H9 (cell line): ENCODE data around the gene GBGT1. TPM values are rescaled to one million over a fixed set of nuclear protein-coding genes. Genes with fewer than 3 reads are reported as not detected.
A peak's percentile ranks its signal among the peaks of the same experiment; 100 is the strongest.

Experiments
- DNase-seq: peaks from one replicate; pipeline ENCODE4 v3.0.0-alpha.2; 2017
- H2AFZ ChIP-seq: one replicate; pipeline ENCODE4 v1.6.1; 2013; ENCODE audit warnings: mild to moderate bottlenecking, low read length, control low read depth, moderate library complexity
- H2AK5ac ChIP-seq: 2 replicates; pipeline ENCODE4 v1.6.1; 2013; ENCODE audit warnings: low read length, control low read depth, mixed read lengths; ENCODE audit not compliant: insufficient read length
- H2BK120ac ChIP-seq: one replicate; pipeline ENCODE4 v1.6.1; 2013; ENCODE audit warnings: low read depth, mild to moderate bottlenecking, low read length, control low read depth, inconsistent platforms; ENCODE audit not compliant: poor library complexity, severe bottlenecking
- H2BK12ac ChIP-seq: 2 replicates; pipeline ENCODE4 v1.6.1; 2013; ENCODE audit warnings: low read length, control low read depth, mixed read lengths, low read depth; ENCODE audit not compliant: insufficient read length
- H2BK15ac ChIP-seq: 2 replicates; pipeline ENCODE4 v1.6.1; 2013; ENCODE audit warnings: low read depth, low read length, control low read depth
- H2BK20ac ChIP-seq: one replicate; pipeline ENCODE4 v1.6.1; 2013; ENCODE audit warnings: low read depth, mild to moderate bottlenecking, low read length, control low read depth, inconsistent platforms; ENCODE audit not compliant: poor library complexity, severe bottlenecking
- H2BK5ac ChIP-seq: 2 replicates; pipeline ENCODE4 v1.6.1; 2013; ENCODE audit warnings: low read length, control low read depth, mixed read lengths; ENCODE audit not compliant: insufficient read length
- H3K14ac ChIP-seq: 2 replicates; pipeline ENCODE4 v1.6.1; 2013; ENCODE audit warnings: low read length, control low read depth; ENCODE audit not compliant: insufficient read depth
- H3K18ac ChIP-seq: 2 replicates; pipeline ENCODE4 v1.6.1; 2013; ENCODE audit warnings: low read depth, mild to moderate bottlenecking, mixed read lengths, low read length, control low read depth; ENCODE audit not compliant: insufficient read length
- H3K23ac ChIP-seq: 2 replicates; pipeline ENCODE4 v1.6.1; 2013; ENCODE audit warnings: low read length, control low read depth, mixed read lengths, low read depth; ENCODE audit not compliant: insufficient read length
- H3K23me2 ChIP-seq: 2 replicates; pipeline ENCODE4 v1.6.1; 2013; ENCODE audit warnings: low read depth, mild to moderate bottlenecking, mixed read lengths, low read length, control low read depth; ENCODE audit not compliant: insufficient read length, poor library complexity, severe bottlenecking
- H3K27ac ChIP-seq: 2 replicates; pipeline ENCODE4 v1.5.1; 2013; ENCODE audit warnings: low read length, control low read depth, mixed read lengths, low read depth; ENCODE audit not compliant: insufficient read length
- H3K27me3 ChIP-seq: 2 replicates; pipeline ENCODE4 v1.6.1; 2013; ENCODE audit warnings: low read length, control low read depth, inconsistent platforms; ENCODE audit not compliant: insufficient read depth
- H3K4ac ChIP-seq: 2 replicates; pipeline ENCODE4 v1.6.1; 2013; ENCODE audit warnings: low read depth, mild to moderate bottlenecking, control low read depth, inconsistent platforms, low read length, moderate library complexity
- H3K4me1 ChIP-seq: 2 replicates; pipeline ENCODE4 v1.6.1; 2013; ENCODE audit warnings: low read length, control low read depth, inconsistent platforms; ENCODE audit not compliant: insufficient read depth
- H3K4me2 ChIP-seq: 2 replicates; pipeline ENCODE4 v1.6.1; 2013; ENCODE audit warnings: low read length, control low read depth, mixed read lengths; ENCODE audit not compliant: insufficient read length, insufficient read depth
- H3K56ac ChIP-seq: 2 replicates; pipeline ENCODE4 v1.6.1; 2013; ENCODE audit warnings: low read depth, mild to moderate bottlenecking, mixed read lengths, low read length, control low read depth; ENCODE audit not compliant: insufficient read length
- H3K79me1 ChIP-seq: 2 replicates; pipeline ENCODE4 v1.6.1; 2013; ENCODE audit warnings: low read depth, mild to moderate bottlenecking, moderate library complexity, low read length, control low read depth, inconsistent platforms; ENCODE audit not compliant: insufficient read depth, poor library complexity, severe bottlenecking
- H3K79me2 ChIP-seq: 2 replicates; pipeline ENCODE4 v1.6.1; 2013; ENCODE audit warnings: low read length, control low read depth, inconsistent platforms; ENCODE audit not compliant: insufficient read depth
- H3K9ac ChIP-seq: 2 replicates; pipeline ENCODE4 v1.6.1; 2013; ENCODE audit warnings: low read length, control low read depth, mixed read lengths; ENCODE audit not compliant: insufficient read length; ENCODE audit errors: extremely low read depth
- H3K9me3 ChIP-seq: one replicate; pipeline ENCODE4 v1.6.1; 2013; ENCODE audit warnings: low read depth, low read length, inconsistent platforms; ENCODE audit not compliant: control insufficient read depth
- H3T11ph ChIP-seq: one replicate; pipeline ENCODE4 v1.6.1; 2013; ENCODE audit warnings: mild to moderate bottlenecking, low read length, control low read depth, inconsistent platforms
- H4K20me1 ChIP-seq: one replicate; pipeline ENCODE4 v1.6.1; 2013; ENCODE audit not compliant: control insufficient read depth, insufficient read length, insufficient read depth
- H4K5ac ChIP-seq: 2 replicates; pipeline ENCODE4 v1.6.1; 2013; ENCODE audit warnings: low read depth, mild to moderate bottlenecking, mixed read lengths, low read length, control low read depth; ENCODE audit not compliant: insufficient read length
- H4K8ac ChIP-seq: replicated peaks from 2 replicates; pipeline ENCODE4 v1.6.1; 2013; ENCODE audit warnings: low read length, control low read depth, mixed read lengths, low read depth; ENCODE audit not compliant: insufficient read length
- H4K91ac ChIP-seq: 2 replicates; pipeline ENCODE4 v1.6.1; 2013; ENCODE audit warnings: low read depth, mild to moderate bottlenecking, moderate library complexity, mixed read lengths, low read length, control low read depth; ENCODE audit not compliant: insufficient read length
- H3K27ac Mint-ChIP-seq, 3 experiments: 2 replicates in 2 of 3; 3 replicates in 1 of 3; pipeline ENCODE4 v1.8.0; 2020 to 2021; ENCODE audit warnings: mixed read lengths in 3 of 3, mild to moderate bottlenecking in 1 of 3, moderate library complexity in 1 of 3
- H3K27me3 Mint-ChIP-seq: 2 replicates; pipeline ENCODE4 v1.8.0; 2021; ENCODE audit warnings: low read depth, mild to moderate bottlenecking, moderate library complexity, mixed read lengths
- H3K36me3 Mint-ChIP-seq, 3 experiments: 2 replicates in 2 of 3; 3 replicates in 1 of 3; pipeline ENCODE4 v1.8.0; 2020 to 2021; ENCODE audit warnings: low read depth in 3 of 3, mixed read lengths in 3 of 3; ENCODE audit not compliant: insufficient read depth in 1 of 3
- H3K4me1 Mint-ChIP-seq, 2 experiments: 2 replicates each; pipeline ENCODE4 v1.8.0; 2020; ENCODE audit warnings: mixed read lengths in 2 of 2
- H3K4me3 Mint-ChIP-seq, 2 experiments: 2 replicates in 1 of 2; 3 replicates in 1 of 2; pipeline ENCODE4 v1.8.0; 2020 to 2021; ENCODE audit warnings: mild to moderate bottlenecking in 2 of 2, mixed read lengths in 2 of 2, moderate library complexity in 1 of 2
- H3K9me3 Mint-ChIP-seq, 2 experiments: 2 replicates in 1 of 2; 3 replicates in 1 of 2; pipeline ENCODE4 v1.8.0; 2020; ENCODE audit warnings: mild to moderate bottlenecking in 2 of 2, mixed read lengths in 2 of 2, moderate library complexity in 1 of 2
- CTCF ChIP-seq: fragments of 200-600 bp; sonication (generic); conservative IDR thresholded peaks from 3 replicates; pipeline ENCODE4 v1.8.0; 2021; ENCODE audit warnings: antibody characterized with exemption, mild to moderate bottlenecking
- WGBS: extraction: QIAGEN DNeasy Blood & Tissue Kit; methylation state at CpG from one replicate; pipeline ENCODE4 v1.1.7; 2013; ENCODE audit warnings: missing lambda C conversion rate, low lambda C conversion rate, mixed read lengths; ENCODE audit not compliant: insufficient read length; ENCODE audit errors: extremely low coverage; 5-methylcytosine and 5-hydroxymethylcytosine counted together
- total RNA-seq: library from RNA; stranded (reverse); gene quantifications from 2 replicates; pipeline ENCODE4 v1.2.1, GENCODE V29; 2021

GBGT1 gene
- total RNA-seq, 1 experiment from 2014 or later, result 9.3 TPM

DNA sequence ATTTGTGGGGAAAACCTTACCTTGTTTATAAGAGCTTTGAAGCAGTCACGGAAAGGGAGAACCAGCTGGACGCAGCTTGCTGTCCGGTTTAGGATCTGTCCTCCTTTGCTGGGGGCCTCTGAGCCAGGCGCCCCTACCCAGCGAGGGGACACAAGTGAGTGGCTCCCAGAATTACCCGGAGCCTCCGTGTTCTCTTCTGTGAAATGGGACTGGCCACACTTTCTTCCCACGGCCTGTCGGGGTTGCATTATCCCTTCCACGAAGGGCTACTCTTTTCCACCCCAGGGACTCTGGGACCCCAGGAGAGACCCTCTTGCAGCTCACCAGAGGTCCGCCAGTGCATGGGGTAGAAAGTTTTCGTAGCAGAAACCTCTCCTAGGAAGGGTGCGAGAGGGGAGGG, 477 bp upstream of the GBGT1 start:
- Histone ChIP-seq H4K5ac (no peak overlapping the region), H3K56ac (no peak overlapping the region), H3K79me1 (no peaks in the 10 kb centered on the region), H2BK20ac (no peak overlapping the region), H3K14ac (no peak overlapping the region; the same call in 1 of the 2 replicates), H4K8ac (no peak overlapping the region), H2BK12ac (no peak overlapping the region), H2BK15ac (no peak overlapping the region), H2BK5ac (no peak overlapping the region), H3K79me2 (no peaks in the 10 kb centered on the region), H3K4me2 (peak overlapping the region; percentile 31), H3K4ac (no peak overlapping the region), H3K27ac (no peak overlapping the region), H2AK5ac (no peak overlapping the region), H3K23me2 (peaks cover 4% of the 10 kb centered on the region), H4K20me1 (no peaks in the 10 kb centered on the region), H4K91ac (no peak overlapping the region), H3K18ac (no peak overlapping the region), H3K27me3 (no peaks in the 10 kb centered on the region), H3K23ac (no peak overlapping the region), H2BK120ac (no peak overlapping the region), H3T11ph (no peak overlapping the region), H3K9ac (no peak overlapping the region), H3K9me3 (no peaks in the 10 kb centered on the region), H3K4me1 (no peaks in the 10 kb centered on the region), H2AFZ (no peak overlapping the region)
- H3K27ac Mint-ChIP-seq, result no peak overlapping the region; a peak in 1 of 7 replicates
- peaks cover 12 to 14% of the 10 kb centered on the region in 2 experiments for H3K4me1 Mint-ChIP-seq
- no CpG with 5 or more reads among the region's 13 CpGs for WGBS
- DNase-seq, result no peak
- no peaks in the 10 kb centered on the region for H3K9me3 Mint-ChIP-seq
- H3K4me3 Mint-ChIP-seq, result peak overlapping the region; percentile 73 to 83
- no peak for TF ChIP-seq CTCF
- H3K27me3 Mint-ChIP-seq, result peaks cover 27% of the 10 kb centered on the region
- peaks cover 8% of the 10 kb centered on the region in 3 experiments; a peak in 5 of 7 replicates for H3K36me3 Mint-ChIP-seq
